GM19023 (cell line): ENCODE measurements around the gene G6PC1.

ENCODE experiments used
- ATAC-seq: cut with Tn5 transposase; IDR thresholded peaks from one replicate; pipeline ENCODE4 v1.9.1; 2021; ENCODE audit warnings: mild to moderate bottlenecking, moderate library complexity; ENCODE audit not compliant: unreplicated experiment

Gene G6PC1

GRCh38 chr17:42929497-42929844, 28.9 kb downstream of the G6PC1 start:
- no peak for ATAC-seq

- no peak for ATAC-seq
Observed at GRCh38 chr17:42937712-42938596, 37.4 kb downstream of the G6PC1 start.

- no peak for ATAC-seq
Observed at GRCh38 chr17:42944211-42944610, 43.6 kb downstream of the G6PC1 start.

GRCh38 chr17:42946812-42947211, 46.2 kb downstream of the G6PC1 start:
- ATAC-seq, result no peak

- no peak for ATAC-seq
Observed at GRCh38 chr17:42950044-42950783, 49.6 kb downstream of the G6PC1 start.
